GM15510 (cell line): ENCODE data around the gene PDCL3.

Experiments used
- POLR2A ChIP-seq: IDR thresholded peaks from 3 replicates; pipeline ENCODE4 v1.6.1; 2011; ENCODE audit warnings: borderline replicate concordance; ENCODE audit not compliant: insufficient read length; ENCODE audit errors: extremely low read depth

Gene PDCL3

DNA sequence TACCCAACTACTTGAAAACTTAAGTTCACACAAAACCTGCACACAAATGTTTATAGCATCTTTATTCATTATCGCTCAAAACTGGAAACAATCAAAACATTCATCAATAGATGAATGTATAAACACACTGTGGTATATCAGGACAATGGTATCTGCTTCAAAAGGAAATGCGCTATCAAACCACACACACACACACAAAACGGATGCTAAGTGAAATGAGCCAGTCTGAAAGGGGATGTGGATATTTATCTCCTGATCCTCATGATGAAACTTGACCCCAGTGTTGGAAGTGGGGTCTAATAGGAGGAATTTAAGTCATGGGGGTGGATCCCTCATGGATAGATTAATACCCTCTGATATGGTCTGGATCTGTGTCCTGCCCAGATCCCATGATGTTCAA lies 22.0 kb downstream of the PDCL3 start:
- TF ChIP-seq POLR2A = no peak

- no peak for TF ChIP-seq POLR2A
Observed at GRCh38 chr2:100588071-100588786, 25.4 kb downstream of the PDCL3 start.

DNA sequence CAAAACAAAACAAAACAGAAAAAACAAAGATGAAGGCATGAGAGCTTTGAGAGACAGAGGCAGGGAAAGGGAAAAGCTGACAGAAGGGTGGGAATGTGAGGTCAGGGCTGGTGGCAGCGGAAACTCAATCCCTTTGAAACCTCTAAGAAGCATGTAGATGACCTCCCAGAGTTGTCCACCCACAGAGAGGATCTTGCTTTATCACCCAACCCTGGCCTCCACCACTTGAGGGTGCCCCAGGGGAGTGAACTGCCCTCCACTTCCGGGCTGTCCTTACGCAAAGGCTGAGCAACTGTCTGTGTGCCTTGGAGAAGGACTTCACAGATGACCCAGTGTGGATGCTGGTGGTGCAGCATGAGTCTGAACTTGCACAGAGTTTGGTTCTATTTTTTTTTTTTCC lies 26.7 kb downstream of the PDCL3 start:
- TF ChIP-seq POLR2A = no peak

DNA sequence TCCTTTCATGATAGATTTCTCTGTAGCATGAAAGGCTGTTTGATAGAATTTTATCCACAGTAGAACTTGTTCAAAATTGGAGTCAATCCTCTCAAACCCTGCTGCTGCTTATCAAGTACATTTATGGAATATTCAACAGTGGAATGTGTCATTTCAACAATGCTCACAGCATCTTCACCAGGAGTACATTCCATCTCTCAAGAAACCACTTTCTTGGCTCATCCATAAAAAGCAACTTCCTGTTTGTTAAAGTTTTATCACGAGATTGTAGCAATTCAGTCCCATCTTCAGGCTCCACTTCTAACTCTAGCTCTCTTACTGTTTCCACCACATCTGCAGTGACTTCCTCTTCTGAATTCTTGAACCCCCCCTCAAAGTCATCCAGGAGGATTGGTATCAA lies 29.4 kb downstream of the PDCL3 start:
- TF ChIP-seq POLR2A = no peak

GRCh38 chr2:100596465-100596864 lies 33.7 kb downstream of the PDCL3 start:
- no peak for TF ChIP-seq POLR2A

DNA sequence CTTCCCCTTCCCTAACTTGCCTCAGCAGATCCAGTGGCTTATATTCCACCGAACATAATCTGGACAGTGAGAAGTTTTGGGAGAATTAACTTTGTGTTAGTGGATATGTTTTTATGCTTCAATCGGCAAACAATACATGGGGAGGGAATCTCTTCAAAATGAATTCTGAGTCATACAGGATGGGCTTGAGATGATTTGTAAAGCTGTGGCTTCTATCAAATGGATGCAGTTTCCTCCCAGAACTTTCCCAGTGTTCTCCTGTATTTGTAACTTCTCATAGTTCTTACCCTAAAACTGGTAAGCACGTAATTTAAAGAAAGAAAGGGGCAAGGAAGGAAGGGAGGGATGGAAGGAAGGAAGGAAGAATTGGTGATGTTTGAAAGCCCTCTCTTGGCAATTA lies 36.8 kb downstream of the PDCL3 start:
- no peak for TF ChIP-seq POLR2A

DNA sequence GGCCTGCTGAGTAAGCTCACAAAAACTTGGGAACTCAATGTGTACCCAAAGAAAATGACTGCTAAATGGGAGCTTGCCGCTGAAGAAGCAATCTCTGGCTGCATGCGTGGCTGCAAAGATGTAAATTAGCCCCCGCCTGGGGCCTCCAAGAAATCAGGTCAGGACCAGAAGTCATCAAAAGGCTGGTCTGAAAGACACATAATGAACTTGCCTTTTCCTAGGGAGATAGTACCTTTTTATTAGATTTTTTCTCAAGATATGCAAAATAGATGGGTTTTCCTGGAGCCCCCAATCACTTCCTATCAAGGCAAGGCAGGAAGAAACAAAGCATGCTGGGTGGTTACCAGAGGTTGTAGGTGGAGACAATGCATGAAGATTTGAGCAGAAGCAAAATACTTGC lies 38.9 kb downstream of the PDCL3 start:
- TF ChIP-seq POLR2A = no peak

DNA sequence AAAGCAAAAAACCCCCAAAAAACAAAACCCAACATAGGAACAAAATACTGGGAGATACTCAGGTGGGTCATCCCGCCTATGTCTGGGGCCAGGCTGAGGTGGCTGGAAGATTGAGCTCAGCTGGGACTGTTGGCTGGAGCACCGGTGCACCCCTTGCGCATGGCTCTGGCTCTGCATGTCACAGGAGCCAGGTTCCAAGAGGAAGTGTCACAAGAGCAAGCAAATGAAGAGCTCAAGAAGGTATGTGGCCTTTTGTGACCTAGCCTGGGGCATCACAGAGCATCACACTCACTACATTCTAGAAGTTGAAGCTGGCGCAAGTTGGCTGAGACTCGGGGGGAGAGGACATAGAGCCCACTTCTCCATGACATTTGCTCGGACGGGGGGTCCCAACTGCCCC lies 40.6 kb downstream of the PDCL3 start:
- TF ChIP-seq POLR2A = no peak

- TF ChIP-seq POLR2A = no peak
Observed at GRCh38 chr2:100603948-100604633, 41.3 kb downstream of the PDCL3 start.

GRCh38 chr2:100606332-100606725 lies 43.5 kb downstream of the PDCL3 start:
- TF ChIP-seq POLR2A = no peak

- no peak for TF ChIP-seq POLR2A
Observed at GRCh38 chr2:100606726-100607343, 44.0 kb downstream of the PDCL3 start.

DNA sequence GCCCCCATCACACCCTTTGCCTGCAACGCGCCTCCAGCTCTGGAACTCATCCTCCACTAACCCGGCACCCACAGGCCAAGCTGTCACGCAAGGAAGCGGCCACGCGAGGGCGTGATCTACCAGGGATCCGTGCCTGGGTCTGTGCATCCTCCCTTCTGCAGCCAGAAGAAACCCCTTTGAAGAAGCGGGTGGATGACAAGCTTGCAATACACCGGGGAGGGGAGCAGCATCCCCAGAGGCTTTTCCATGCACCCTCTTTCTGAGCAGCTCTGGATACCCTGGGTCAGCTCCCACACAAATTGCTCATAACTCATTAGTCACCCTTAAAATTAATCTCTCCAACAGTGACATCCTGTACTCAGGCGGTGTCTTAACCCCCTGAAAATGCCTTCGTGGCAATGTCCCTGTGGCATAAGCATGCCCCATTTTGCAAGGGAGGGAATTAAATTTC lies 47.6 kb downstream of the PDCL3 start:
- no peak for TF ChIP-seq POLR2A

DNA sequence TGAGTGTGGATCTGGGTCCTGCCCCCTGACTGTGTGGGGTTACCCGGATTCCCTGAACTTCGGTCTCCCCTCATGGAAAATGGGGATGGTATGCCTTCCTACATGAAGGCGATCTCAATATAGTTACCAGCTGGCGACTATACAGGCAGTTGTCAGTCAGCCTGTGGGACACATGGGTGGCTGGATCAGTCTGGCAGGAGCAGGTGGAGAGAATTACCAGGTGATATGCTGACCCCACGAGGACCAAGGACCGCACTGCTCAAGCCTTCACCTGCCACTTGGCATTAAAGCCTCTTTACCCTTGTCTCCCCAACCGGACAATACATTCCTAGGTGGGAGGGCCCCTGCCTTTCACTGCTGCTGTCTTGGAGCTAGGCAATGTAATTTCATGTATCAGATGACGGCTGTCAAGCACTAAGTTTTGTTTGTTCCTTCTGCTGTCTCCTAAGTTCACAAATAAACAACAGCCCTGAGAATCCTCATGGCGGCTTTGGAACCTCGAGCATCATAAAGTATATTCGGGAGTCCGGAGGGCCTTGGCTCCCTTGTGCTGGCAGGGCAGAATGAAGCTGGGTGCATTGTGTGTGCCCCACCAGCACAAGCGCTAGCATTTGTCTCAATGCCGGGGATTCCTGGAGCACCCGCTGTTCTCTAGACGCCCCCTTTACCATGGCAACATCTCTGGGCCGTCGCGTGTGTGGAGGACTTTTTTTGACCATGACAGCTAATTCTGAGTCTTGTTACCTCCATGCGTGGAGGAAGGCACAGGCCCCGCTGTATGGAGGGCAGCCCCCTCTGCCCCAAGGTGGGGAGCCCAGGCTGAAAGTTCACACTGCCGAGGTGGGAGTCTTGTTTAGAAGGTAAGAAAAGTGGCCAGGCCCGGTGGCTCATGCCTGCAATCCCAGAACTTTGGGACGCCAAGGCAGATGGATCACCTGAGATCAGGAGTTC lies 48.6 kb downstream of the PDCL3 start:
- no peak for TF ChIP-seq POLR2A

DNA sequence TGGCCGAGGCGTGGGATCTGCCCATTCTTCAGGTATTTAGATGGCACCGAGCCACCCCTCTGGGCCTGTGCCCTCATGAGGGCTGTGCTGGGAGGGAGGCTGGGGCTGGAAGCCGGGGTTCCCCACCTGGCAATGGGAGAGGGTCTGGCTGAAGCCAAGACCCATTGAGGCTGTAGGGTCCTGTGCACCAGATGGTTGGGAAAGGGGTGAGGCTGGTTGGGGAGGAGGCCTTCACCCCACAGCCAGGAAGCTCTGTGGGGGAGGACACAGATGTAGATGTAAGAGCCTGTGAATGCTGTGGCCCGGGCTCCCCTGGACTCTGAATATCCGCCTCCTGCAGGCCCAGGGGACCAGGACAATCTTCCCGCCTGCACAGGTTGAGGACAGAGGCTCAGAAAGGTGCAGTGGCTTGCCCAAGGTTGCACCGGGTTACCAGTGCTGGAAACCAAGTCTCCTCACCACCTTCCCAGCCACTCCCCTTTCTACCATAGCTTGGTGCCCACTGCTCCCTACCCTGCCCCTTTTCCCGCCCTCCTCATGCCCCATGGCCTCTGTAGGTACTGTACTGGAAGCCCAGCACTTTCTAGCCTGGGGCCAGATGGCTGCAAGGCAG lies 49.7 kb downstream of the PDCL3 start:
- TF ChIP-seq POLR2A = no peak
